KG1 (cell line): Measurements from ENCODE around the gene TMEM82.

ENCODE experiments used
- DNase-seq: peaks from one replicate; lab custom pipeline; 2025; lab: John Stamatoyannopoulos, UW

Gene TMEM82

DNA sequence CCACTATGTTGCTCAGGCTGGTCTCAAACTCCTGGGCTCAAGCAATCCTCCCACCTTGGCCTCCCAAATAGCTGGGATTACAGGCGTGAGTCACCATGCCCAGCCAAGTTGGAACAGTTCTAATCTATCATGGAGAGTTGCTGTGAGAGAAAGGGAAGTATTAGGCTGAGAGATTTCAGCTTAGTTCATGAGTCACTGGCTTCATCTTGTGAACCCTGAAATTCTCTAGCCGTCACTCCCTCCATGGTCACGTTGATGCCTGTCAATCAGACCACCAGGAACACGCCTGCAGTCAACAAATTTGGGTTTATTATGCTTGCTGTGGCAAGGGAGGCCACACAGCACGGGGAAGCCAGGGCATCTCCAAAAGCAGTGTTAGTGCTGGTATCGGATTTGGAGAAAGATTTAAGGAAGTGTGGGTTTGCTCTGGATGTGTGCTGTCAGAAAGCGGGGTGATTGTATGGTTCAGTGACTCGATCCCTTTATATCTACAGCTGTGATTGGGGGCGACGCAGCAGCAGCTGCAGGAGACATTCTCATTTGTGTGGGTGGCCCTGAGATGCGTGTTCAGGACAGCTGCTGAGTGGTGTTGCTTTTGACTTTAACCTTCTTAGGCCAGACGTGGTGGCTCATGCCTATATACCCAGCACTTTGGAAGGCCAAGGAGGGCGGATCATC, 46.5 kb downstream of the TMEM82 start:
- no peak for DNase-seq

DNA sequence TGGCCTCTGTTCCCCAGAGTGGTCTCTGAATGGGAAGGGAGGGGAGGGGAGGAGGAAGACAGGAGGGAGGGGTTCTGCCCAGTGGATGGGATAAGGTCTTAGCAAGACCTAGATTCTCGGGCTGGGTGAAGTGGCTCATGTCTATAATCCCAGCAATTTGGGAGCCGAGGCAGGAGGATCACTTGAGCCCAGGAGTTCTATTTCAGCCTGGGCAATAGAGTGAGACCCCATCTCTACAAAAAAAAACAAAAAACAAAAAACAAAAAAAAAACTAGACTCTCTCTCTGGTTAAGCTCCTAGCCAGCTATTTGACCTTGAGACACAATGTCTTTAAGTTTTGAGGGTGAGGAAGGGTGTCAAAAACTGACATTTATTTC, 53.8 kb downstream of the TMEM82 start:
- no peak for DNase-seq
